Activated CD8-positive, alpha-beta T cell treated with anti-CD3 and anti-CD28 coated beads for 36 hours (primary cell): ENCODE data around the gene GSTM3. TPM values are rescaled to one million over a fixed set of nuclear protein-coding genes. Genes with fewer than 3 reads are reported as not detected.
"Not testable (repeated sequence)": the region's sequence is repeated elsewhere in the genome, so short reads cannot be mapped to it uniquely, and the experiment has no call there.

ENCODE experiments used
- ATAC-seq: fragments of 200-7000 bp; cut with Tn5 transposase; one replicate; pipeline ENCODE4 v1.10.0; 2021; ENCODE audit warnings: mild to moderate bottlenecking, moderate library complexity
- CTCF ChIA-PET: fragments of 350-600 bp; sonication (Branson Sonifier 250); formaldehyde crosslinking; loops from one replicate; lab custom pipeline; 2021; ENCODE audit warnings: antibody characterized with exemption; lab: Charles Lee
- POLR2A ChIA-PET: fragments of 350-600 bp; sonication (Branson Sonifier 250); formaldehyde crosslinking; loops from one replicate; lab custom pipeline; 2021; ENCODE audit warnings: antibody characterized with exemption; lab: Charles Lee
- DNase-seq: peaks from one replicate; pipeline ENCODE4 v3.0.0-alpha.2; 2020
- H3K27ac Mint-ChIP-seq: one replicate; pipeline ENCODE4 v1.8.0; 2021; ENCODE audit warnings: mild to moderate bottlenecking, mixed read lengths
- H3K27me3 Mint-ChIP-seq: one replicate; pipeline ENCODE4 v1.8.0; 2021; ENCODE audit warnings: mixed read lengths
- H3K36me3 Mint-ChIP-seq: one replicate; pipeline ENCODE4 v1.8.0; 2021; ENCODE audit warnings: low read depth, mixed read lengths
- H3K4me1 Mint-ChIP-seq: one replicate; pipeline ENCODE4 v1.8.0; 2021; ENCODE audit warnings: low read depth, mixed read lengths
- H3K4me3 Mint-ChIP-seq: one replicate; pipeline ENCODE4 v1.8.0; 2021; ENCODE audit warnings: mild to moderate bottlenecking, moderate library complexity, mixed read lengths
- H3K9me3 Mint-ChIP-seq: one replicate; pipeline ENCODE4 v1.8.0; 2021; ENCODE audit warnings: mixed read lengths
- intact Hi-C: fragments of 100-400 bp; cut with micrococcal nuclease; formaldehyde crosslinking; loops from one replicate; pipeline ENCODE4 v1.10.0; 2022
- total RNA-seq, 2 experiments: library from RNA; stranded (reverse); gene quantifications; one replicate each; pipeline ENCODE4 v1.2.3, GENCODE V29; 2021
- TF ChIP-seq, protein P1 (sequence below): fragments of 200-600 bp; IDR thresholded peaks from one replicate; pipeline ENCODE4 v1.8.0; 2022; ENCODE audit warnings: antibody characterized with exemption, mild to moderate bottlenecking

Gene GSTM3
- total RNA-seq, 2 experiments from 2014 or later = 40.8 to 42.0 TPM

DNA sequence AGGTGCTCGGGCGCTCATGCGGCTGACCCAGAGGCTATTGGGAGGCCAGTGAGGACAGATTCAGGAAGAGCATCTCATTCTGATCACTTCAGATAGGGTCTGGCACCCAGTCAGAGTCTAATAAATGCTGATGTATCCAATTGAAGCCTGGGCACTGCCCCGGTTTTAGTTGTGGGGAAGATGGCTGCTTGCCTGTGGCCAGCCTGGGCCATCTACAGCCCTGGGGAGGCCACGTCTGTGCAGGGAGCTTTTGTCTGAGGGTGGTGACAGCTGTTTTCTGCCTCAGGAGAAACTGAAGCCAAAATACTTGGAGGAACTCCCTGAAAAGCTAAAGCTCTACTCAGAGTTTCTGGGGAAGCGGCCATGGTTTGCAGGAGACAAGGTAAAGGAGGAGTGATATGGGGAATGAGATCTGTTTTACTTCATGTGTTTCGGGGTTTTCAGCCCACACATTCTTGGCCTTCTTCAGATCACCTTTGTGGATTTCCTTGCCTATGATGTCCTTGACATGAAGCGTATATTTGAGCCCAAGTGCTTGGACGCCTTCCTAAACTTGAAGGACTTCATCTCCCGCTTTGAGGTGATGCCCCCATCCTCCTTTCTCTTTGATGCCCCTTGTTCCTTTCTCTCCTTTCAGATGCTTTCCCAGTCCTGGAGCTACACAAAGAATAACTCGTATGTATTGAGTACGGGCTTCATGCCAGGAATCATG, 26.0 kb downstream of the GSTM3 start:
- no peak for ATAC-seq
- Mint-ChIP-seq H3K27me3 (peaks cover 6% of the 10 kb centered on the region), H3K9me3 (no peaks in the 10 kb centered on the region), H3K4me3 (no peak overlapping the region), H3K4me1 (peaks cover 5% of the 10 kb centered on the region), H3K36me3 (no peaks in the 10 kb centered on the region), H3K27ac (no peak overlapping the region)
- intact Hi-C loops = no loop called here
- CTCF ChIA-PET = interaction anchor here (1.4 kb wide), 1 partner anchor 74 kb away, joined by 3 read pairs; no protein-coding TSS in a partner anchor
- TF ChIP-seq, protein P1, sequence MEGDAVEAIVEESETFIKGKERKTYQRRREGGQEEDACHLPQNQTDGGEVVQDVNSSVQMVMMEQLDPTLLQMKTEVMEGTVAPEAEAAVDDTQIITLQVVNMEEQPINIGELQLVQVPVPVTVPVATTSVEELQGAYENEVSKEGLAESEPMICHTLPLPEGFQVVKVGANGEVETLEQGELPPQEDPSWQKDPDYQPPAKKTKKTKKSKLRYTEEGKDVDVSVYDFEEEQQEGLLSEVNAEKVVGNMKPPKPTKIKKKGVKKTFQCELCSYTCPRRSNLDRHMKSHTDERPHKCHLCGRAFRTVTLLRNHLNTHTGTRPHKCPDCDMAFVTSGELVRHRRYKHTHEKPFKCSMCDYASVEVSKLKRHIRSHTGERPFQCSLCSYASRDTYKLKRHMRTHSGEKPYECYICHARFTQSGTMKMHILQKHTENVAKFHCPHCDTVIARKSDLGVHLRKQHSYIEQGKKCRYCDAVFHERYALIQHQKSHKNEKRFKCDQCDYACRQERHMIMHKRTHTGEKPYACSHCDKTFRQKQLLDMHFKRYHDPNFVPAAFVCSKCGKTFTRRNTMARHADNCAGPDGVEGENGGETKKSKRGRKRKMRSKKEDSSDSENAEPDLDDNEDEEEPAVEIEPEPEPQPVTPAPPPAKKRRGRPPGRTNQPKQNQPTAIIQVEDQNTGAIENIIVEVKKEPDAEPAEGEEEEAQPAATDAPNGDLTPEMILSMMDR = no peak
- POLR2A ChIA-PET = no interaction called here
- DNase-seq = no peak

DNA sequence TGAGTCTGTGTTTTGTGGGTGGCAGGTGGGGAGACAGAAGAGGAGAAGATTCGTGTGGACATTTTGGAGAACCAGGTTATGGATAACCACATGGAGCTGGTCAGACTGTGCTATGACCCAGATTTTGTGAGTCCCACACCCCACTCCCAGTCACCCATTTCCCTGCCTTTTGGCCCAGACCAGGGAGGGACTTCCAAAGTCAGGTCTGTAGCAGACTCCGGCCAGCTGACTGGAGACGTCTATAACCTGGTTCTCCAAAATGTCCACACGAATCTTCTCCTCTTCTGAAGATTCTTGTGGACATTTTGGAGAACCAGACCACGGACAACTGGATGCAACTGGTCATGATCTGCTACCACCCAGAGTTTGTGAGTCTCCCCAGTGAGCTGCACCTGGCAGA, 27.2 kb downstream of the GSTM3 start:
- ATAC-seq = no peak
- POLR2A ChIA-PET = no interaction called here
- Mint-ChIP-seq H3K4me3 (no peak overlapping the region), H3K27me3 (peaks cover 6% of the 10 kb centered on the region), H3K36me3 (peaks cover 3% of the 10 kb centered on the region), H3K4me1 (peaks cover 1% of the 10 kb centered on the region), H3K27ac (no peak overlapping the region), H3K9me3 (peaks cover 10% of the 10 kb centered on the region)
- TF ChIP-seq, protein P1 = no peak
- DNase-seq = no peak
- CTCF ChIA-PET = interaction anchor here (1.4 kb wide), 1 partner anchor 73 kb away, joined by 3 read pairs; no protein-coding TSS in a partner anchor
- intact Hi-C loops = no loop called here

DNA sequence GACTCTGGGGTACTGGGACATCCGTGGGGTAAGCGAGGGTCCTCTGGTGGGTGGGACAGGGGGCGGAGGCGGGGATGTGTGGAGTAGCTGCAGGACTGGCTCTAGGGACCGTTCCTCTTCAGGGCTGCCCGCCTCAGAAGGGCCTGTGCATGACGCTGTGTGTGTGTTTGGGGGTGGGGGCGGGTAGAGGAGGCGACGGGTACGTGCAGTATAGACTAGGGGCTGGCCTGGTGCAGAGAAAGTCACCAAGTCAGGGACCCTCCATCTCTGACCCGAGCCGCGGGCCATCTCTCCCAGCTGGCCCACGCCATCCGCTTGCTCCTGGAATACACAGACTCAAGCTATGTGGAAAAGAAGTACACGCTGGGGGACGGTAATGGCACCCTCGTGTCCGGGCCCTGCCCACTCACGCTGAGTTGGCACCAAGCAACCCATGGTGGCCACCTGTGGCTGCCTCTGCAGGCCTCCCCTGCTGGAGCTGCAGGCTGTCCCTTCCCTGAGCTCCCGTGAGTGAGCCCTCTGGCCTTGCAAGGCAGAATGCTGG, 28.4 kb downstream of the GSTM3 start:
- ChIA-PET POLR2A (interaction anchor here (0.6 to 1.1 kb wide), 2 partner anchors 12 to 25 kb away, joined by 3 to 5 read pairs; no protein-coding TSS in a partner anchor), CTCF (no interaction called here)
- H3K4me1 Mint-ChIP-seq = peaks cover 1% of the 10 kb centered on the region
- H3K27ac Mint-ChIP-seq = no peak overlapping the region
- TF ChIP-seq, protein P1 = no peak
- ATAC-seq = peak; percentile 39
- H3K36me3 Mint-ChIP-seq = peaks cover 7% of the 10 kb centered on the region
- no peak for DNase-seq
- H3K9me3 Mint-ChIP-seq = peaks cover 13% of the 10 kb centered on the region
- no peak overlapping the region for H3K4me3 Mint-ChIP-seq
- peaks cover 6% of the 10 kb centered on the region for H3K27me3 Mint-ChIP-seq
- intact Hi-C loops = no loop called here

DNA sequence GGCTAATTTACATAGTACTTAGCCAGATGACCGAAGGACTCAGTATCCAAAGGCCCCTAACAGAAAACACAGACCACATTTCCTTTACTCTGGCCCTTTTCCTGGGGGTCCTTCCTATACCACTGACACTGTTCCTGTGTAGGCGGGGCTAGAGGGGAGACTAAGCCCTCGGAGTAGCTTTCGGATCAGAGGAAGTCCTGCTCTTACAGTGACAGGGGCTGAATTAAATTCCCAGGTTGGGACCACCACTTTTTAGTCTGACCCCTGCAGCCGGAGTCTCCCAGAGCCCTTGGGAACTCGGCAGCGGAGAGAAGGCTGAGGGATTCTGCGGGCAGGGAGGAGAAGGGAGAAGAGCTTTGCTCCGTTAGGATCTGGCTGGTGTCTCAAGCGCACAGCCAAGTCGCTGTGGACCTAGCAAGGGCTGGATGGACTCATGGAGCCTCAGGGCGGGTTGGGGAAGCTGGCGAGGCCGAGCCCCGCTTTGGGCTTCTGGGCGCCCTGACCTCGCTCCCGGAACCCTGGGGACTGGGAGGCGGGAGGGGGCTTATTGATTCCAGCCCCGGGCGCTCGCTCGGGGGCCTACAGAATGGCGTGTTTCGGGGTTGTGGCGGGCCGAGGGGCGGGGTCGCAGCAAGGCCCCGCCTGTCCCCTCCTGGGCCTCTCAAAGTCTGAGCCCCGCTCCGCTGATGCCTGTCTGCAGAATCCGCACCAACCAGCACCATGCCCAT, 29.1 kb downstream of the GSTM3 start, which contains the start of gene GSTM5:
GSTM5 (plus strand) TSS at position 659 of the 728 bp plus-strand sequence; CDS start at position 721, 62 bp downstream.
- peaks cover 13% of the 10 kb centered on the region for H3K9me3 Mint-ChIP-seq
- H3K36me3 Mint-ChIP-seq, intact Hi-C loops, H3K27me3 Mint-ChIP-seq, CTCF ChIA-PET, H3K4me1 Mint-ChIP-seq, H3K27ac Mint-ChIP-seq: not testable (repeated sequence)
- ATAC-seq (peak; percentile 74), DNase-seq (peak; percentile 20)
- H3K4me3 Mint-ChIP-seq = peak within 1 kb of the TSS; percentile 32
- POLR2A ChIA-PET = interaction anchor here (0.6 to 1.1 kb wide), 2 partner anchors 13 to 26 kb away, joined by 3 to 5 read pairs; no protein-coding TSS in a partner anchor

DNA sequence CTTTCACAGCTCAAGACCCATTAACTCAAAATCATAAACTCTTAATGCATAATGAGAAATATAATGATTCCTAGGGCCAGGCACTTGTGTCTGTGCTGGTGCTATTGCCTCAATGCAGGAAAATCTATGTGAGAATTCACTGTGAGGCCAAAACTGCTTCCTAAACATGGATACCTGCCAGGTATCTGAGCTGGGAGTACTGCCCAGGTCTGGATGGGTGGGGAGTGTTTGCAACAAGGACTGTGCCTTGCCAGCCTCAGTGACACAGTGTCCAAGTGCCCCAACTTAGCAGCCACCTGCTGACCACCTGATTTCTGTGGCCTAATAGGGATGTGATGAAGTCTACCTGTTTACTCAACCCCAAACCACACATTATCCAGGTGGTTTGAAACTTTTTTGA, 31.0 kb downstream of the GSTM3 start:
- peaks cover 13% of the 10 kb centered on the region for H3K9me3 Mint-ChIP-seq
- CTCF ChIA-PET, H3K36me3 Mint-ChIP-seq, H3K27me3 Mint-ChIP-seq, DNase-seq, H3K4me3 Mint-ChIP-seq, ATAC-seq, intact Hi-C loops, H3K4me1 Mint-ChIP-seq, H3K27ac Mint-ChIP-seq: not testable (repeated sequence)
- POLR2A ChIA-PET = interaction anchor here (0.6 to 0.7 kb wide), 2 partner anchors 11 to 39 kb away, joined by 3 read pairs; no protein-coding TSS in a partner anchor

DNA sequence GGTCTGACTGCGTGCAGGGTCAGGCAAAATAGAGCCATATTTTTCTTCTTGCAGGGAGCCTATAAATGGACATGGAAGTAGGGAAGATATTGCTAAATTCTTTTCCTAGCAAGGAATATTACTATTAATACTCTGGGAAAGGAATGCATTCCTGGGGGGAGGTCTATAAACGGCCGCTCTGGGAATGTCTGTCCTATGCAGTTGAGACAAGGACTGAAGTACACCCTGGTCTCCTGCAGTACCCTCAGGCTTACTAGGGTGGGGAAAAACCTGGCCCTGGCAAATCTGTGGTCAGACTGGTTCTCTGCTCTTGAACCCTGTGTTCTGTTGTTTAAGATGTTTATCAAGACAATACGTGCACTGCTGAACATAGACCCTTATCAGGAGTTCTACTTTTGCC, 31.9 kb downstream of the GSTM3 start:
- peaks cover 16% of the 10 kb centered on the region for H3K9me3 Mint-ChIP-seq
- H3K36me3 Mint-ChIP-seq, CTCF ChIA-PET, ATAC-seq, H3K4me3 Mint-ChIP-seq, H3K4me1 Mint-ChIP-seq, H3K27me3 Mint-ChIP-seq, DNase-seq, H3K27ac Mint-ChIP-seq, POLR2A ChIA-PET, intact Hi-C loops: not testable (repeated sequence)
